LNCAP (cell line): ENCODE measurements around the gene METTL26.

Experiments used
- CTCF ChIP-seq: fragments of 450-650 bp; IDR thresholded peaks from 2 replicates; pipeline ENCODE4 v1.5.1; 2017; ENCODE audit warnings: mild to moderate bottlenecking

METTL26 gene

GRCh38 chr16:667113-667779 is 31.1 kb upstream of the METTL26 start:
- TF ChIP-seq CTCF: no peak

- no peak for TF ChIP-seq CTCF
Observed at GRCh38 chr16:666572-666971, 30.5 kb upstream of the METTL26 start.

DNA sequence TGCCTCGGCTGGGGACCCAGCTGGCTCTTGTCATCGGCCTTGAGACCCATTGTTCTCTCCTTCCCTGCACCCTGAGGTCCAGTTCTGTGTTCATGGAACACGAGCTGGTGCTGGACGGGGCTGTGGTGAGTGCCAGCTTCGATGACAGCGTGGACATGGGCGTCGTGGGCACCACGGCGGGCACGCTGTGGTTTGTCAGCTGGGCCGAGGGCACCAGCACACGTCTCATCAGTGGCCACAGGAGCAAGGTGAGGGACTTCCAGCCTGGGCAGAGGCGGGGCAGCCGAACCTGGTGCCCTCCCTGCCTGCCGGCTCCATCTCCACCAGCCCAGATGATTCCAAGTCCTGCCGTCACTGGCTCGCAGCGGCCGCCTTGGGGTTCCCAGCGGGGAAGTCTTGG is 26.5 kb upstream of the METTL26 start:
- TF ChIP-seq CTCF: no peak

- TF ChIP-seq CTCF: no peak
Observed at GRCh38 chr16:662095-662494, 26.0 kb upstream of the METTL26 start.

DNA sequence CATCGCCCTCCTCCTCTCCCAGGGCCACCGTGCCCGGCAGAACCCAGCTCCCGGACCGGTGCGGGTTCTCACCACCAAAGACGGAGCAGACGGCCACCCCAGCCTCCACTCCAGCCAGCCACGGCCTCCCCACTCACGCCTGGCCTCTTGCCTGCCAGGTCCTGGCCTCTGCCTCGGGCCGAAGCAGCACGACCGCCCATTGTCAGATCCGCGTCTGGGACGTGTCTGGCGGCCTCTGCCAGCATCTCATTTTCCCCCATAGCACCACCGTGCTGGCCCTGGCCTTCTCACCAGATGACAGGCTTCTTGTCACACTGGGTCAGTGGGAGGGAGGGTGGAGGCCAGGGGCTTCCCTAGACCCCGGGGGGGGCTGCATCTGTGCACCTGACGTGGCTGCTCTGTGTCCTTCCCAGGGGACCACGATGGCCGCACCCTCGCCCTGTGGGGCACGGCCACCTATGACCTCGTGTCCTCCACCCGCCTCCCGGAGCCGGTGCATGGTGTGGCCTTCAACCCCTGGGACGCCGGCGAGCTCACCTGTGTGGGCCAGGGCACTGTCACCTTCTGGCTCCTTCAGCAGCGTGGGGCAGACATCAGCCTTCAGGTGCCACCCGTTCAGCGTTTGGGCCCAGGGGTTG is 25.2 kb upstream of the METTL26 start:
- TF ChIP-seq CTCF: no peak

- peak; percentile 62 for TF ChIP-seq CTCF
Observed at GRCh38 chr16:660459-661183, 24.5 kb upstream of the METTL26 start.

DNA sequence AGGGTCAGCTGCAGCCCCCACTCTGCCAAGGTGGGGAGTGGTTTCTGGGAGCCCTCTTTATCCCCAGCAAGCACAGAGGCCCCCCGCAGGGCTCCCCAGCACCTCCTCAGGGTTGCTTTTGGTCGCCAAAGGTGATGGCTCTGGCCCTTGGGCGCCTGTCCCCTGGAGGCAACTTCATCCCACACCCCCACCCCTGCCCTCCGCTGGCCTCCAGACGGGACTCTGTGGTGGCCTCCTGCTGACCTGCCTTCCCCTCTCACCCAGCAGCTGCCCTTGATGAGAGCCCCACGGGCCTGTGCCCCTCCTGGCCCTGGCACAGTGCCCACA is 24.0 kb upstream of the METTL26 start:
- TF ChIP-seq CTCF: no peak
